GM23338 (cell line): ENCODE results near the gene RPS6KA5.

Source experiments
- CREB1 ChIP-seq: fragments of 250-450 bp; sonication (Bioruptor Pico); IDR thresholded peaks from 2 replicates; pipeline ENCODE4 v1.5.0; 2020; ENCODE audit warnings: low read depth, mild to moderate bottlenecking, moderate library complexity
- EZH2 ChIP-seq: fragments of 200-600 bp; sonication (generic); IDR thresholded peaks from one replicate; pipeline ENCODE4 v1.8.0; 2017; ENCODE audit warnings: antibody characterized with exemption, mild to moderate bottlenecking, low read depth; ENCODE audit not compliant: unreplicated experiment
- EZH2phosphoT487 ChIP-seq: fragments of 200-600 bp; sonication (generic); IDR thresholded peaks from one replicate; pipeline ENCODE4 v1.8.1; 2018; ENCODE audit warnings: antibody characterized with exemption; ENCODE audit not compliant: unreplicated experiment
- JUNB ChIP-seq: IDR thresholded peaks from one replicate; pipeline ENCODE4 v1.6.1; 2016; ENCODE audit warnings: antibody characterized with exemption; ENCODE audit not compliant: unreplicated experiment
- NANOG ChIP-seq: IDR thresholded peaks from 2 replicates; pipeline ENCODE4 v1.6.1; 2016; ENCODE audit warnings: antibody characterized with exemption, borderline replicate concordance
- POLR2AphosphoS5 ChIP-seq: IDR thresholded peaks from 2 replicates; pipeline ENCODE4 v1.6.1; 2016; ENCODE audit warnings: antibody characterized with exemption, low read depth
- STAT1 ChIP-seq: IDR thresholded peaks from one replicate; pipeline ENCODE4 v1.6.1; 2016; ENCODE audit warnings: antibody characterized with exemption; ENCODE audit not compliant: unreplicated experiment
- ZNF114 ChIP-seq: fragments of 250-450 bp; sonication (Bioruptor Pico); IDR thresholded peaks from 2 replicates; pipeline ENCODE4 v1.5.0; 2020; ENCODE audit warnings: mild to moderate bottlenecking, moderate library complexity
- ZNF331 ChIP-seq: fragments of 250-450 bp; sonication (Bioruptor Pico); IDR thresholded peaks from 2 replicates; pipeline ENCODE4 v1.5.0; 2020; ENCODE audit warnings: low read depth, mild to moderate bottlenecking, moderate library complexity
- TF ChIP-seq, protein P1 (sequence below), 2 experiments: fragments of 200-600 bp in 1 of 2; sonication (generic) in 1 of 2; conservative IDR thresholded peaks; 2 replicates each; pipeline versions ENCODE4 v1.5.1 to v1.6.1; 2016 to 2017; ENCODE audit warnings: antibody characterized with exemption in 2 of 2, low read depth in 2 of 2, mild to moderate bottlenecking in 2 of 2, moderate library complexity in 1 of 2
- TF ChIP-seq, protein P2 (sequence below): IDR thresholded peaks from one replicate; pipeline ENCODE4 v1.6.1; 2018; ENCODE audit warnings: antibody characterized with exemption; ENCODE audit not compliant: unreplicated experiment
- TF ChIP-seq, protein P3 (sequence below): IDR thresholded peaks from 2 replicates; pipeline ENCODE4 v1.6.1; 2016; ENCODE audit warnings: antibody characterized with exemption

DNA sequence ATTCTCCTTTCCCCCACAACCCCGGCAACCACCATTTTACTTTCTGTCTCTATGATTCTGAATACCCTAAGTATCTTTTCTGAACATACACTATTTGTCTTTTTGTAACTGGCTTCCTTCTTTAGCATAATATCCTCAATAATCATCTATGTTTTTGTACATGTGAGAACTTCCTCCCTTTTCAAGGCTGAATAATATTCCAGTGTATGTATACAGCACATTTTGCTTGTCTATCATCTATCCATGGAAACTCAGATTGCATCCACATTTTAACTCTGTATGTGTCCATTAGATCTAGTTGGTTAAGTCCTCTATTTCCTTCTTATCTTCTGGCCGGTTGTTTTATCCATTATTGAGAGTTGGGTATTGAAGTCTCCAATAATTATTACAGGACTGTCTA, 180.2 kb downstream of the RPS6KA5 start:
- TF ChIP-seq, protein P1, sequence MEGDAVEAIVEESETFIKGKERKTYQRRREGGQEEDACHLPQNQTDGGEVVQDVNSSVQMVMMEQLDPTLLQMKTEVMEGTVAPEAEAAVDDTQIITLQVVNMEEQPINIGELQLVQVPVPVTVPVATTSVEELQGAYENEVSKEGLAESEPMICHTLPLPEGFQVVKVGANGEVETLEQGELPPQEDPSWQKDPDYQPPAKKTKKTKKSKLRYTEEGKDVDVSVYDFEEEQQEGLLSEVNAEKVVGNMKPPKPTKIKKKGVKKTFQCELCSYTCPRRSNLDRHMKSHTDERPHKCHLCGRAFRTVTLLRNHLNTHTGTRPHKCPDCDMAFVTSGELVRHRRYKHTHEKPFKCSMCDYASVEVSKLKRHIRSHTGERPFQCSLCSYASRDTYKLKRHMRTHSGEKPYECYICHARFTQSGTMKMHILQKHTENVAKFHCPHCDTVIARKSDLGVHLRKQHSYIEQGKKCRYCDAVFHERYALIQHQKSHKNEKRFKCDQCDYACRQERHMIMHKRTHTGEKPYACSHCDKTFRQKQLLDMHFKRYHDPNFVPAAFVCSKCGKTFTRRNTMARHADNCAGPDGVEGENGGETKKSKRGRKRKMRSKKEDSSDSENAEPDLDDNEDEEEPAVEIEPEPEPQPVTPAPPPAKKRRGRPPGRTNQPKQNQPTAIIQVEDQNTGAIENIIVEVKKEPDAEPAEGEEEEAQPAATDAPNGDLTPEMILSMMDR (conservative IDR thresholded peaks at IDR 0.05; ENCODE audit: low read depth in 2 of 2), result no peak
- TF ChIP-seq EZH2 (no peak), ZNF331 (no peak), EZH2phosphoT487 (no peak), POLR2AphosphoS5 (no peak), JUNB (no peak), CREB1 (CRISPR knock-in tag) (no peak), NANOG (no peak), STAT1 (no peak), ZNF114 (CRISPR knock-in tag) (no peak)
- TF ChIP-seq, protein P2, sequence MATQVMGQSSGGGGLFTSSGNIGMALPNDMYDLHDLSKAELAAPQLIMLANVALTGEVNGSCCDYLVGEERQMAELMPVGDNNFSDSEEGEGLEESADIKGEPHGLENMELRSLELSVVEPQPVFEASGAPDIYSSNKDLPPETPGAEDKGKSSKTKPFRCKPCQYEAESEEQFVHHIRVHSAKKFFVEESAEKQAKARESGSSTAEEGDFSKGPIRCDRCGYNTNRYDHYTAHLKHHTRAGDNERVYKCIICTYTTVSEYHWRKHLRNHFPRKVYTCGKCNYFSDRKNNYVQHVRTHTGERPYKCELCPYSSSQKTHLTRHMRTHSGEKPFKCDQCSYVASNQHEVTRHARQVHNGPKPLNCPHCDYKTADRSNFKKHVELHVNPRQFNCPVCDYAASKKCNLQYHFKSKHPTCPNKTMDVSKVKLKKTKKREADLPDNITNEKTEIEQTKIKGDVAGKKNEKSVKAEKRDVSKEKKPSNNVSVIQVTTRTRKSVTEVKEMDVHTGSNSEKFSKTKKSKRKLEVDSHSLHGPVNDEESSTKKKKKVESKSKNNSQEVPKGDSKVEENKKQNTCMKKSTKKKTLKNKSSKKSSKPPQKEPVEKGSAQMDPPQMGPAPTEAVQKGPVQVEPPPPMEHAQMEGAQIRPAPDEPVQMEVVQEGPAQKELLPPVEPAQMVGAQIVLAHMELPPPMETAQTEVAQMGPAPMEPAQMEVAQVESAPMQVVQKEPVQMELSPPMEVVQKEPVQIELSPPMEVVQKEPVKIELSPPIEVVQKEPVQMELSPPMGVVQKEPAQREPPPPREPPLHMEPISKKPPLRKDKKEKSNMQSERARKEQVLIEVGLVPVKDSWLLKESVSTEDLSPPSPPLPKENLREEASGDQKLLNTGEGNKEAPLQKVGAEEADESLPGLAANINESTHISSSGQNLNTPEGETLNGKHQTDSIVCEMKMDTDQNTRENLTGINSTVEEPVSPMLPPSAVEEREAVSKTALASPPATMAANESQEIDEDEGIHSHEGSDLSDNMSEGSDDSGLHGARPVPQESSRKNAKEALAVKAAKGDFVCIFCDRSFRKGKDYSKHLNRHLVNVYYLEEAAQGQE, result no peak
- TF ChIP-seq, protein P3, sequence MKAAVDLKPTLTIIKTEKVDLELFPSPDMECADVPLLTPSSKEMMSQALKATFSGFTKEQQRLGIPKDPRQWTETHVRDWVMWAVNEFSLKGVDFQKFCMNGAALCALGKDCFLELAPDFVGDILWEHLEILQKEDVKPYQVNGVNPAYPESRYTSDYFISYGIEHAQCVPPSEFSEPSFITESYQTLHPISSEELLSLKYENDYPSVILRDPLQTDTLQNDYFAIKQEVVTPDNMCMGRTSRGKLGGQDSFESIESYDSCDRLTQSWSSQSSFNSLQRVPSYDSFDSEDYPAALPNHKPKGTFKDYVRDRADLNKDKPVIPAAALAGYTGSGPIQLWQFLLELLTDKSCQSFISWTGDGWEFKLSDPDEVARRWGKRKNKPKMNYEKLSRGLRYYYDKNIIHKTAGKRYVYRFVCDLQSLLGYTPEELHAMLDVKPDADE, result no peak
